ENCODE measurements around the gene ARHGEF10L.

The ARHGEF10L gene

DNA sequence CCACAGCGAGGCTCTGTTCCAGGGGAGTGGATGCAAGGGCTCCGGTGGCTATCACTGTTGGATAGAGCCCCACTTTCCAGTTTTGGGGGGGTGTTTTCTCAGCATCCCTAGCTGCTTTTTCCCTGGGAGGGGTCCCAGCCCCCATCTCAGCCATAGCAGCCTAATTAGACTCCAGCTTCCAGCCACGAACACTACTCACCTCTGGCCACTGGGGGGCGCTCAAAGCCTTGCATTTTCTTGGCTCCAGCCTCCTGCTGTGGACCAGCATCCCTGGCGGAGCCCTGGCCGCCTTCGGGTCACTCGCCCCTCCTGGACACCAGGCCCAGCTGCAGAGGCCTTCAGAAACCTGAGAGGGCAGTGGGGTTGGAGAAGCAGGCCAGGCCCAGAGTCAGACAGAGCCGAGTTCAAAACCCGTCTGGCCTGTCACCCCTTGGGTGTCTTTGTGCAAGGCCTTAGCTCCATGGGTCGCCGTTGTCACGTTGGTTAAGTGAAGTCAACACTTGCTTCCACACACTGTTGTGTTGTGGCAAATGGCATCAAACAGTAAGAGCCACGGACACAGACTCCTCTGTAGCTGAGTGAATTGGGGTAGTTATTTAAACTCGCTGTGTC, 122.2 kb downstream of the ARHGEF10L start:
- peak; percentile 18 for DNase-seq (ENCODE audit: low read depth)

DNA sequence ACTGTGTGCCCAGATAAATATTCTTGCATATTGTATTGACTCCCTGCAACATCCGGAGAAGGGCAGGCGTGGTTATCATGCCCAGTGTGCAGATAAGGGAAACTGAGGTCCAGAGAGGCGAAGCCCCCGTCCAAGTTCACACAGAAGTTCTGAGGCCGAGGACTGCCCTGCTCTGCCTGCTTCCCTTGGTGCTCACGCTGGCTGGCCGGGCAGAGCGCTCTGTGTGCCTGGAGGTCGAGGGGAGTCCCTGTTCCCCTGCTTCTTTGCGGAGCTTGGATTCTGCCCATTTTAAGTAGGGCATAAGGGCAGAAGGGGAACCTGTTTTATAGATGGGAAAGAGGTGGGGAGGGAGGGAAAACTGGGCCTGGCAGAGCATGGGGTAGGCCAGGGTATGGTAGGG, 122.8 kb downstream of the ARHGEF10L start:
- DNase-seq (ENCODE audit: low read depth) = no peak

DNA sequence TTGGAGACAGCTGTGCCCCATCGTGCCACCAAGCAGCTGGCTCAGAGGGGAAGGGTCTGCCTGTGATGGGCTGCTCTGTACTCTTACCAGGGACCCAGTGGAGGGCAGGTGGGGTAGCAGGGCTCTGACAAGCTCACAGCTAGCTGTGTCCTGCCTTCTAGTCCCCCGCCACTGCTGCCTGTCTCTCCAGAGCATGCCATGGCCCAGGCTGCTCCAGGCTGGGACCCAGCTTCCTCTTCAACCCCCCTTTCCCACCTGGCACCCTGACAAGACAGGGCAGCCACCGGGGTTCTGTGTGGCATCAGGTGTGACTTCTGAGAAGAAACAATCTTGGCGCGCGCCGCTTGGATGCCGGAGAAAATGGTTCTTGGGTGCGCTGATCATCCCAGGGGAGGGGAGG, 123.3 kb downstream of the ARHGEF10L start:
- no peak for DNase-seq (ENCODE audit: low read depth)

DNA sequence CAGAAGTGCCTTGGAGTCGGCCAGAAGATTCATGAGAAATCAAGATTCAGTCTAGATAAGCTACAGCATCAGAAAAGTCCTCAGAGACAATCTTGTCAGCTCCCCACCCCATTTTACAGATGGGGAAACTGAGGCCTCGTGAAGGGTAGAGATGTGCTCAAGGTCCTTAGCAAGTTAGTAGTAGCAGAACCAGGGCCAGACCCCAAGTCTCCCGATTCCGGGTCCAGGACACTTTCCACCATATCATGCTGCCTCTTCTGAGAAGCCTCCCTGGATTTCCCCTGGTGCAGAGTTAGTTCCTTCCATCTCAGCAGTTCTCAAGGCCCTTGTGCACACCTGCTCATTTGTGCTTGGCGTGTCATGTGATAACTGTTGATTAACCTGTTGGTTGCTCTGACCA, 124.1 kb downstream of the ARHGEF10L start:
- no peak for DNase-seq (ENCODE audit: low read depth)

DNA sequence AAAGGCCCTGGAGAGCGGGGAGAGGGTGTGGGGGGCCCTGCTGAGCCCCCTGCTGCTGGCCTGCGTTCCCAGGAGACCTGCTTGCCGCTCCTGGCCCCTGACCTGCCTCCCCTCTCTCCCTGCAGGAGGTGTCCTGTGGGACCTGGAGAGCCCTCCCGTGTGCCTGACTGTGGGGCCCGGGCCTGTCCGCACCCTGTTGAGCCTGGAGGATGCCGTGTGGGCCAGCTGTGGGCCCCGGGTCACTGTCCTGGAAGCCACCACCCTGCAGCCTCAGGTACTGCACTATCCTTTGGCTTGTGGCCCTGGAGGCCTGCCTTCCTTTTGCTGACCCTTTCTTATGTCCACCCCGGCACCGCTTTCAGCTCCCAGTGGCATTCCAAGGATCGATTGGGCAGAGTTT, 124.8 kb downstream of the ARHGEF10L start:
- no peak for DNase-seq (ENCODE audit: low read depth)

DNA sequence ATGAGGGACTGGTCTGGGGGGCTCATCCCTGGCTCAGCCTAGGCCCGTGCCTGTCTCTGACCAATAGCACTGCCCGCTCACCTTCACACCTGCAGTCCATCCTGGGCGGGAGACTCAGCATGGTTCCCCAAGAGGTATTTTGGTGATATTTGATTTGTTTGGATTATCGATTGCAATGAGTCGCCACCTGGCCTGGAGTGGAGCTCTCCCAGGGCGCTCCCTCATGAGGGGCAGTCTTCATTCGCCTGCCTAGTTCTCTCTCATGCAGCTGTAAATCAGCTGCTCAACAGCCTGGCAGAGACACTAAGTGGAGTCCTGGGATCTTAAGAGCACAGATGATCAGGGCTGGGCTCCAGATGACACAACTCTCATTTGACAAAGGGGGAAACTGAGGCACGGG, 125.6 kb downstream of the ARHGEF10L start:
- DNase-seq (ENCODE audit: low read depth) = no peak

DNA sequence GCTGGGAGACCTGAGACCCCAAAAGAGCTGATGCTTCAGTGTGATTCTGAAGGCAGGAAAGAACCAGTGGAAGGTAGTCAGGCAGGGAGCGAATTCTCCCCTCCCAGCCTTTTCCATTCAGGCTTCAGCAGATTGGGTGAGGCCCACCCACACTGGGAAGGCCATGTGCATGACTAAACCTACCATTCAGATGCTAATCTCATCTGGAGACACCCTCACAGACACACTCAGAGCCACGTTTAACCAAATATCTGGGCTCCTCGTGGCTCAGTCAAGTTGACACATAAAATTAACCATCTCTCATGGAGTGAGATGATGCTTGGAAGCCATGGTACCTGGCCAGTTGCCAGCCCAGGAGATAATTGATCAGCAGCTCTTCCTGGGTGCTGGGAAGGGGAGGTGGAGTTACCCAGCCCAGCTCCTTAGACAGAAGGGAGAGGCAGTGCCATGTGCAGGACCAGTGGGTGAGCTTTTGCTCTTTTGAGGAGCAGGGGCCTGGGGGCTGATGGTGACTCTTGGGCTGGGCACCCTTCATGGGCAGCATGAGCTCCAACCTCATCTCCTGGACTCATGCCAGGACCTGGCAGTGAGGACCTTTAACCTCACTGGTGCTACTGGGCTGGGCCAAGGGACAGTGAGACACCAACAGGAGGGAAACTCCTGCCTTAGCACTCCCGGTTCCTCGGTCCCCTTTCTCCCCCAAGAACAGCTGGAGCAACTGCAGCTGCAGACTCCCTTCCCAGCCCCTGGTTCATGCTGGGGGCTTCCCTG, 126.6 kb downstream of the ARHGEF10L start:
- no peak for DNase-seq (ENCODE audit: low read depth)

DNA sequence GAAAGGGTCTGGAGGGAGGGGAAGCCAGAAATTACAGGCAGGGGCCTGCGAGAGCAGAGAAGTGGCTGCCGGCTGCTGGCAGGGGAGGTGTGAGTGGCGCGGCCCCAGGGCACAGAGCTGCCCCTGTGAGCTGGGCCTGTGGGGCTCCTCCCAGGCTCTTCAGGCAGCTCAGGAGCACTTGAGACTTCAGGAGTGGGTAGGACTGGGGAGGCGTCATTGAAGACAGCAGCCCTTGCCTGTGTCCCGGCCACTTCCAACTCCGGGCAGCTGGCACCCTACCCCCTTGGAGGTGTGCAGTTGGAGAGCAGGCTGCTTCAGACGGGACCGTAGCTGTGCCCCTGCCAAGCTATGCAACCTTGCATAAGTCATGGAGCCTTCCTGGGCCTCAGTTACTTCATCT, 128.1 kb downstream of the ARHGEF10L start:
- DNase-seq (ENCODE audit: low read depth) = no peak

DNA sequence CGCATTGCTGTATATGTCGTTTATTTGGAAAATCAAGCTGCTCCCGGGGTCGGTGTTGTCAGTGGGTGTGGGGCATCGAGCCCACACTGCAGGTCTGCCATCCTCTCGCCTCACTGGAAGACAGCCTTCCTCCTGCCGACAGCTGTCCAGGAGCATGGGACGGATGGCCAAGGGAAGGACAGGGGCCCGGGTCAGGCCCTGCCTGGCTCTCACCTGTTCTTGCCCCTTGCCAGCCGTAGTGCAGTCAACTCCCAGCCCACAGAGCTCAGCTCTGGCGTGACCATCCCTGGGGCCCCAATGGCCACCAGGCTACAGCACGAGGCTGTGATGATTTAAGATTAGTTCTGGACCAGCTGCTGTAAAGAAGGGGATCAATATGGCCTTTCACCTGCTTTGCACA, 128.7 kb downstream of the ARHGEF10L start:
- DNase-seq (ENCODE audit: low read depth) = no peak

DNA sequence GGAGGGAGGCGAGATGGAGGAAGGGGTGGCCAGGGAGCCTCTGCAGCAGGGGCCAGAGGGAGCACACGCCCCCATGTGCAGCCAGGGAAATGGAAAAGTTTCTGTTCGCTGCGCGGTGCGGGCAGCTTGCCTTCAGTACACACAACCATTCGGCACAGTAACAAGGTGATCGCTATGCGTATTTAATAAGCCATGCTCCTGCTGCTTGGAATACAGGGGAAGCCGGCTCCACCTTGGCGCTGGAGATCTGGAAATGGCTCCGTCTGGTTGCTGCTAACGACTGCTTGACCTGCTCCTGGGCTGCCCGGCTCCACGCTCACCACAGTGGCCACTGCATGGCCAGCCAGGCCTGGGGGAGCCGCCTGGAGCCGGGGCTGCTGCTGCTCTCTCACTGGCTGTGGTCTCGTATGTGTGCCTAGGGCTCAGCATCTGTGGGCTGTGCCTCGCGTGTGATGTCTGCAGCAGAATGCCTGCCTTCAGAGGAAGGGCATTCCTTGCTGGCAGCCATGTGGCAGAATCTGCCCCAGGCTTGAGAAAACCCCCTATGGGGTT, 129.2 kb downstream of the ARHGEF10L start:
- no peak for DNase-seq (ENCODE audit: low read depth)

DNA sequence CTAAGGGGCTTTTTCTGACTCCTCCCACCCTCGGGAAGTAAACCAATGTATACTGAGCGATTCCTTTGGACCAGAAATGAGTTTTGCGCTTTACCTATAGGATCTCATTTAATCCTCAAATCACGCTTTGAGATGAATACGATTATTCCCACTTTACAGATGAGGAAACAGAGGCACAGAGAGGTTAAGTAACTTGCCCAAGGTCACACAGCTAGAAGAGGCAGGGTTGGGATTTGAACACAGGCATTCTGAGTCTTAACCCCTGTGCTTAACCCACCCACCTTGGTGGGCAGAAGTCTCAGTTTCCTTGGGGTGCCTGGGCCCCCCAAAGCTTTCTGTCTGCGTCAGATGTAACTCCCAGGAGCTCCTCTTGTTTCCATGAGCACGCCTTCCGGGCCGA, 129.8 kb downstream of the ARHGEF10L start:
- no peak for DNase-seq (ENCODE audit: low read depth)

DNA sequence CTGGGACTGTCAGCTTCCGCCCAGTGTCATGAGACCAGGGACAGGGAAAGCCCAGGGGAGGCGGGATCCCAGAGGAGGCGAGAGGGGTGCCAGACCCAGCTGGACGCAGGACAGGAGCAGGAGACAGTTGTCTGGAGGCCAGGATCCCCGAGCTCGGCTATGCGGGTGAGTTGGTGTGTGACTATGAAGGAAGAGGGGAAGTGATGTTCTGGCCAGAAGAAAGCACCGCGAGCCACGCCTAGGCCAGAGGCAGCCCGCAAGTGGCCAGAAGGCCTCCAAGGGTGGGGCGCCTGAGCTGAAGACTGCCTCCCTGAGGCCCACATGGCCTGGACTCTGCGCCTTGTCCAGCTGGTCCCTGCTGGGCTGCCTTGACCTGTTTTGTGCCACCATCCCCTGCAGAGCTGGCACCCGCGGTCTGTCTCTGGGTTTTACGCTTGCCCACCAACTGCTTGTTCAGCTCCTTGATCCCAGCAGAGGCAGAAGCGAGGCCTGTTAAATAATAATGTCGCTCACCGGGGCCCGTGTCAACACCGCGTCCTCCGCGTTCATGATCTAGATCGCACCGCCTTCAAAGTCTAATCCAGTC, 130.5 kb downstream of the ARHGEF10L start:
- no peak for DNase-seq (ENCODE audit: low read depth)

DNA sequence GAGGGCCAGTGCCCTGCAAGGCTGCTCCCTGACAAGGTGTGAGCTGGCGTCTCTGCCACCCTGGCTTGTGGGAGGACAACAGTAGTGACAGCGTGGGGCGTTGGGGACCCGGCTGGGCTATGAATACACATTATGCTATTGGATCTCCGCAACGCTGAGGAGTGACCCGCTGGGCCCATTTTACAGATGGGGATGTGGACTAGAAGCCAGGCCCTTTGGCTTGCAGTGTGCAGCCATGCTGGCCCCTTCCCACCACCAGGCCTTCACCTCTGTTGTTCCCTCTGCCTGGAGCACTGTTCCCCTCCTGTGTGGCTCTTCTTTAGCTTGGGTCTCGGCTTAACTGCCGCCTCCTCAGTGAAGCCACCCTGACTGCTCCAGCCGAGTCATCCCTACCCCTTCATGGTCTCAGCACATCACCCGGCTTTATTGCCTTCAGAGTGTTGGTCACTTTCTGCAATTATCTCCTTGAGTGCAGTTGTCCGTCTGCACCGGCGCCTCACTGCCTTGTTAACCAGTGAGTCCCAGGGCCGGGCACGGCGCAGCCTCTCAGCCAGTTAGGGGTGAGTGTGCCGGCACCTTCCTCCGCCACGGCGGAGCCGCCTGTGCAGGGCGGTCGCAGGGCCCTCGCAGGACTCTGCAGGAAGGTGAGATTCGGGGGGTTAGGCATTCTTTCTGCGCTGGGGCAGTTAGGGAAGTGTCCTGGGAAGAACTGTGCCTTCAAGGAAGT, 131.3 kb downstream of the ARHGEF10L start:
- no peak for DNase-seq (ENCODE audit: low read depth)

DNA sequence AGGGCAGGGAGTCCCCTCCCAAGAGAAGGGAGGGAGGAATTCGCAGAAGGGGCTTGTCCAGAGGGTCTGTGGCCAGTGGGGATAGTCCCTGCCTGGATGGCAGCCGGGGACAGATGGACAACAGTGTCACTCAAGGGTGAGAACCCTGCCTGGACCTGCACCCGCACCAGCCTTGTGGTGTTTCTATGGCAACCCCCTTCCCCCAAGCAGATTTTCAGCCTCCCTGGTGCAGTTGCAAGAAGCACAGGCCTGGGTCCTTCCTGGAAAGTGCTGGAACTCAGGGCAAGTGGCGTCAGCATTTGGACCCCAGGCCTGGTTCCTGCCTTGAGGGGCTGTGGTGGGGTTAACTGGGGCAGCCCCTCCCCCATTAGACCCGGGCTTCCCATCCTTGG, 131.8 kb downstream of the ARHGEF10L start:
- no peak for DNase-seq (ENCODE audit: low read depth)

DNA sequence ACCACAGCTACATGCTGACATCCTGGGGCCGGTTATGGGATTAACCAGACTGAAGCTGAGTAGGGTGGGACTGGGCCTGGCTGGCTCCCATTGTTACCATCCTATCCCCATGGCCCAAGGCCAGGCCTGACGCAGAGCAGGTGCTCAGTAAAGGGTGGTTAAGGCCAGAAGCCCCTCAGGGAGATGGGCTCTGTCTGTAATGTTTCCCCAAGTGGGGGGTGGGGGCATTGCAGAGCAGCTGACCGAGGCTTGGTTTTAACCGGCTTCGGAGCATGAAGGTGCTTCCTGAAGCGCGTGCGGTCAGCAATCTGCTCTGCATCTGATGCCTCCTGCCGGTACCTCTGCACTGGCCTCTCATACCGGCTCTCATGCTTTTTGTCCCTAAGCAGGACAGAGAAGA, 132.2 kb downstream of the ARHGEF10L start:
- DNase-seq (ENCODE audit: low read depth) = no peak

DNA sequence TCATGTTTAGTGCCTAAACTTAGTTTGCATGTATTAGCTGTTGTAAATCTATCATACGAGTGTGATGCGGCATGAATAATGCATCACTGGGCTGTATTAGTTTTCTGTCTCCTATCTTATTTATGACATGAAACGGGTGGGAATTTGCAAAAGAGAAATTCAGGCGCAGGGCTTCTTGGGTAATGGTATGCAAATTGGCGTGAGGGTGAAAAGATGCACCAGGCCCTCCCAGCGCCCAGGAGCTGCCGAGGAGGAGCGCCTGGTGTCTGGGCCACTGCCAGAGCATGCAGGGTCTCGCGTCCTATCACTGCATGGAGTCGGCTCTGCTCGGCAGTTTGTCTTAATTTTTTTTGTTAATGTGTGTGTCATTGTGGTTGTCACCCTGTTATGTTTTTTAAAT, 132.7 kb downstream of the ARHGEF10L start:
- DNase-seq (ENCODE audit: low read depth) = no peak

DNA sequence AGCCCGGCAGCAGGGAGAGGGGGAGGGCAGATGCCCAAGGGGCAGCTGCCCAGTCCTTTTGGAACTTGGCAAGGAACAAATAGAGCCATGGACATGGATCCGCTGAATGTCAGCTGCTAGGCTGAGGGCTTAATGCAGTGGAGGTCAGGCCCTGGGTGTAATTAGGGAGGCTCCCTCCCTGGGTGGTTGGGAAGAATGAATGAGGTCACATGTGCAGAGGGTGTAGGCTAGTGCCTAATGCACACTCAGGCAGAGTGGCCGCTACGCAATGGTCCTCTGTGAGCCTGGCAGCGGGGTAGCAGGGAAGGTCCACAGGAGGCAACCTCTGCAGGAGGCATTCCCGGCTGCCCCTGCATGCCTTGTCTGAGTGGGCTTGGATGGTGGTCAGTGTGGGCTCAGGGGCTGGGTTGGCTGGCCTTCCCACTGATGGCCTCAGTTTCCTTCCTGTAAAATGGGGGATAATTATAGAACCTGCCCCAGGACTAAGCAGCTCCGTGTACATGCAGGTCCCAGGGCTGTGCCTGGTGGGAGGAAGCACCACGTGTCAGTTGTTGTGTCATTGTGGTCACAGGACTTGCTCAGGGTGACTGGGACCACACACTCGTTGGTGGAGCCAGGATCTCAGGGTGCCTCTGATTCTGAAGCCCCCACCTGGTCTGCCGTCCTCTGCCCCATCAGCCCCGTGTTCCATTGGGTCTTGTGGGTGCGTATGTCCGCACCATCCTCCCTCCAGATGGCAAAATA, 134.0 kb downstream of the ARHGEF10L start:
- DNase-seq (ENCODE audit: low read depth) = no peak

DNA sequence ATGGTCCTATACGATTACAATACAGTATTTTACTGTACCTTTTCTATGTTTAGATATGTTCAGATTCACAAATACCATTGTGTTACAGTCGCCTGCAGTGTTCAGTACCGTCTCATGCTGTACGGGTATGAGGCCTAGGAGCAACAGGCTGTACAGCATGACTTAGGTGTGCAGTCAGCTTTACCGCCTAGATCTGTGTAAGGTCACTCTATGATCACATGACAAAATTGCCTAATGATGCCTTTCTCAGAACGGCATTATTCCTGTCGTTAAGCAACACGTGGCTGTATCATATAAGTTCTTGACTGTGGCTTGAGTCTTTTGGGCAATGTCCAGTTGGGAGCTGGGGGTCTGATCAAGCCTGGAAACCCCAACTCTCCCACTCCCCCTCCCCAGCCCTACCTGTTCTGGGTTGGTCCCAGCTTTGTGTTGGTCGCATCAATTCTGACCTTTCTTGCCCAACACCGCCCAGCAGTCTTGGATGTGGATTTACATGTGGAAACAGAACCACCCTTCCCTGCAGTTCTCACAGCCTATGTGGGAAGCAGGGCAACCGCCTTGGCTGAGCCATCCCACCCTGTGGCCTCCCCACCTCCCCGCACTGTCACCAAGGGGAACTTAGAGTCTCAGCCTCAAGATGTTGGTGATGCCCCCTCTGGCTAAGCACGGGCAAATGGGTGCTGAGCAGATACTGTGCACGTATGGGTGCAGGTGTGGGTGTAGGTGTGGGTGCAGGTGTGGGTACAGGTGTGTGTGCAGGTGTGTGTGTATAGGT, 135.4 kb downstream of the ARHGEF10L start:
- DNase-seq (ENCODE audit: low read depth) = no peak

DNA sequence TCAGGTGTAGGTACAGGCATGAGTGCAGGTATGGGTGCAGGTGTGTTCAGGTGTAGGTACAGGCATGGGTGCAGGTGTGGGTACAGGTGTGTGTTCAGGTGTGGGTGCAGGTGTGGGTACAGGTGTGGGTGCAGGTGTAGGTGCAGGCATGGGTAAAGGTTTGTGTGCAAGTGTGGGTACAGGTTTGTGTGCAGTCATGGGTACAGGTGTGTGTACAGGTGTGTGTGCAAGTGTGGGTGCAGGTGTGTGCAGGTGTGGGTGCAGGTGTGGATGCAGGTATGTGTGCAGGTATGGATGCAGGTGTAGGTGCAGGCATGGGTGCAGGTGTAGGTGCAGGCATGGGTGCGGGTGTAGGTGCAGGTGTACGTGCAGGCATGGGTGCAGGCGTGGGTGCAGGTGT, 136.2 kb downstream of the ARHGEF10L start:
- no peak for DNase-seq (ENCODE audit: low read depth)

DNA sequence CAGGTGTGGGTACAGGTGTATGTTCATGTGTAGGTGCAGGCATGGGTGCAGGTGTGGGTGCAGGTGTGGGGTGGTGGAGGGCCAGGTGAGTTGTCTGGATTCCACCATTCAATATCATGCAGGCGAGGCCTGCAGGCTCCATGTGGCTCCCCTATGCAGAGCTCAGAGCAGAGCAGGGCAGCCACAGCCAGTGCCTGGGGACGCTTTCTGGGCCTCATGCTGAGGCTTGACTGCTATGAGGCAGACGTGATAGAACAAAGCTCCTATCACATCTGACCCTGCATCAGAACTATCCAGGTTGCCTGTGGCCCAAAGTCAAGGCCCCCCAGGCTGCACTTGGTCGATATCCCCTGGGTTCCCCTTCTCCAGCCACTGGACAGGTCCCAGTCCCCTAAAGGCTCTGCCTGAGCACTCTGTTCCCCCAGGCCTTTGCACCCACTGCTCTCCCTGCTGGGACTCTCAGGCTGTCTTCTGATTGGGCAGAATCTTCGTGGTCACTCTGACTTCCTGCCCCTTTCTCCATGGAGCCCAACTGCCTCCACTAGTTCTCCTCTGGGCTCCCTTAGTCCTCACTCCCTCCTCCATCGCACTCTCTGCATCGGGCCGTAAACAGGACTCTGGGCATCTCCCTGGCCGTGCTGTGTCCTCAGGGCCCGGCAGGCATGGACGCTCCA, 137.0 kb downstream of the ARHGEF10L start:
- DNase-seq (ENCODE audit: low read depth) = no peak

DNA sequence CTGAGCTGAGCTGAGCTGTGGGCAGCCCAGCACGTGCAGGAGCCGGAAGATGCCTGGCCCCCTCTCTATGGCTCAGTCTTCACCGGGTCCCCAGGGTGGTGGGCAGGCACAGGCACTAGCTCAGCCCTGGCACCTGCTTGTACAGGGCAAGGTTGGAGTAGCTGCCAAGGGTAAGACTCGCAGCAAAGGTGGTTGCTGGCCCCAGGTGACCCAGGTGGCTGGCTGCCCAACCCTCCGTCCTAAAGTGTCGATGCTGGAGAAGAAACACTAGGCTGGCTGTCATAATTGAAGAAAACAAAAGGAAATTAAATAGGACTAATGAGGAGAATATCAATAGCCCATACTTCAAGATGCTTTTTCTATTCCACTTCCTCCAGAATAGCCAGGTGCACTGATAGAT, 138.5 kb downstream of the ARHGEF10L start:
- DNase-seq (ENCODE audit: low read depth) = no peak
